Measurements from ENCODE around the gene ARHGEF10L.
A peak's percentile ranks its signal among the peaks of the same experiment; 100 is the strongest.

ARHGEF10L gene

DNA sequence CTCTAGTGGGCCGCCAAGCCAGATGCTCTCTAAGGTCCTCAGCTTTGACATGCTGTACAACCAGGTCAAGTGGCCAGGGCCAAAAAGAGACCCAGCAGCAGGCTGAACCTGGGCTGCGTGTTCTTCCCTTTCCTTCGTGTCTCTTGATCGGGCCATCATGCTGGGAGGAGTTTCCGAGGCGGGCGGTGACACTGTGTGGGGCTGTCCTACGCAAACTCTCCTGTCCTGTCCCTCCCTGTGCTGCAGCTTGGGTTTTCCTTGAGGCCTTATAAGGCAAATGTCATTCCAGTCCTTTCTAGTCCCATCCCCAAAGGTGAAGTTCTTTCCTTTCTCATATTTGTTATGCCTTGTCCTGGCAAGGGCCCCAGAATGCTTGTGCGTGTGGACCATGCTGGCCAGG lies 56.7 kb downstream of the ARHGEF10L start:
- DNase-seq = no peak

DNA sequence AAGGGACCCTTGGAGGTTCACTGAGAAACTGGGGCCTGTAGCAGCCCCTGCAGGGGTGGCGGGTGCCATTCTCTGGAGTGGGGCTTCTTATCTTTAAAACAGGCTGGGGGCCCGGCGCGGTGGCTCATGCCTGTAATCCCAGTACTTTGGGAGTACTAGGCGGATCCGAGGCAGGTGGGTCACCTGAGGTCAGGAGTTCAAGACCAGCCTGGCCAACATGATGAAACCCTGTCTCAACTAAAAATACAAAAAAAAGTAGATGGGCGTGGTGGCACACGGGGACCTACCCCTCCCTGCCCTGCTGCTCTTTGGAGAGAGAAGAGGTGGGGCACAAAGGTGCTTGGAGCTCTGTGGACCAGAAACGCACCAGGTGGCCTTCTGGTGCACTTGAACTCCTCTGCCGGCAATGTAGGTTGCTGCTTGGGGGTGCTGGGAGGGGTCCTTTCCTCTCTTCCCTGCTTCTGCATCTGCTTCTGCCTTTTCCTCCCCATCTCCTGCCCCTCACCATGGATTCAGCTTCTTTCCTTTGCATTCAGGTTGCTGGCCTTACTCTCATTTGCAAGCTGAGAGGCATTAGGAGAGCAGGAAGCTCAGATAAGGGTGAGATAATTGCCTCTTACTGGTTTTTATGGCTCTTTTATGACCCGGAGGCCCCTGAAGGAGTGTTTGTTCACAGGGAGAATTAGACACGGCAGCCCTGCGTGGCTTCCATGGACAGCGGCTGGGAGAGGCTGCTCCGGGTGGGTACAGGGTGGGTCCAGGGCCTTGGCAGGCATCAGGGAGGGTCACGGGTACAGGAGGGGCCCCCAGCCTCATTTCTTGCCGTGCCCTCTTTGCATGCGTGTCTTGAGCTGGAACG lies 57.4 kb downstream of the ARHGEF10L start:
- peak; percentile 73 for DNase-seq

DNA sequence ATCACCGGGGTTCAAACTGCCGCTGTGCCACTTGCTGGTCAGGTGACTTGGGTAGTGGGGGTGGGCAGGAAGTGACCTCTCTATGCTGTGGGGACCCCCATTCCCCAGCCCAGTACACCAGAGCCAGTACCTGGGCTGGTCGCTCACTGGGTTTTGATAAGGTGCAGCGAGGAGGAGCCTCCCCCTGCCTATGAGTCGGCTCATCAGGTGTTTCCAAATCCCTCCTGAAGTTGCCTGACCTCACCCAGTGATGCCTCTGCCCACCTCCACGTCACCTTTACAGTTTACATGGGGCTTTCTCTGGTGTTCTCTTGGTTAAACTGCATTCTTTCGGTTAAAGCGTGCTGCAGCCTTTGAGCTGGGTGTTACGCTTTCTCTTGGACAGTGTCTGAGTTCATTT lies 58.2 kb downstream of the ARHGEF10L start:
- no peak for DNase-seq

DNA sequence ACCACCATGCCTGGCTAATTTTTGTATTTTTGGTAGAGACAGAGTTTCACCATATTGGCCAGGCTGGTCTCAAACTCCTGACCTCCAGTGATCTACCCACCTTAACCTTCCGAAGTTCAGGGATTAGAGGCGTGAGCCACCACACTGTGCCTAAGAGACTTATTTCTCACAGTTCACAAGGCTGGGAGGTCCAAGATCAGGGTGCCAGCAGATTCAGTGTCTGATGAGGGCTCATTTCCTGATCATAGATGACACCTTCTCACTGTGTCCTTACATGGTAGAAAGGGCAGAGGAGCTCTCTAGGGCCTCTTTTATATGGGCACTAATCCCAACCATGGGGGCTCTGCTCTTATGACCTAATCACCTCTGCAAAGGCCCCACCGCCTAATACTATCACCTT lies 58.8 kb downstream of the ARHGEF10L start:
- no peak for DNase-seq

DNA sequence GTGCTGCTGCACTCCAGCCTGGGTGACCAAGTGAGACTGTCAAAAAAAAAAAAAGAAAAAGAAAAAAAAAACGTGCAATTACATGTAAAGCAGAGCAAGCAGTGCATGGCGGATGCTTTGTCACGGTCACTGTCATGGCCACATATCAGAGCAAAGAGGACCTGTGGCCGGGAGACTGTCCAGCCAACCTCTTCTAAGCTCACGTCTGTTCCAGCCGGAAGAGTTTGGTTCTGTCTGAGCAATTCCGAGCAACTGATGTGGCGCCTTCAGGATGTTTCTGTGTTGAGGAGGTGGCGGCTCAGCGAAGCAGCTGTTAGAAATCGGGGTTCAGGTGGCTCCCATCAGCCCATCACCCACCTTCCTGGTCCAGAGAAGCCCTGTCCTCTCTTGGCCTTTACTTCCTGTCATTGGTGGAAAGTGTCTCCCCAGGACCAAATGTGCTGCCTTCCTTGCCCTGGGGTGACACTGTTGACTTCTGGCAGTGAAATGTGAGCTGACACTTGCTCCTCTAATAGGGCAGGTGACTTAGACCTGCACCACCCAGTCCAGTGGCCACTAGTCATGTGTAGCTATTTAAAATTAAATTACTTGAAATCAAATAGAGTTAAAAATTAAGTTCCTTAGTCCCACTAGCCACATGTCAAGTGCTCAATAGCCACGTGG lies 59.9 kb downstream of the ARHGEF10L start:
- no peak for DNase-seq

DNA sequence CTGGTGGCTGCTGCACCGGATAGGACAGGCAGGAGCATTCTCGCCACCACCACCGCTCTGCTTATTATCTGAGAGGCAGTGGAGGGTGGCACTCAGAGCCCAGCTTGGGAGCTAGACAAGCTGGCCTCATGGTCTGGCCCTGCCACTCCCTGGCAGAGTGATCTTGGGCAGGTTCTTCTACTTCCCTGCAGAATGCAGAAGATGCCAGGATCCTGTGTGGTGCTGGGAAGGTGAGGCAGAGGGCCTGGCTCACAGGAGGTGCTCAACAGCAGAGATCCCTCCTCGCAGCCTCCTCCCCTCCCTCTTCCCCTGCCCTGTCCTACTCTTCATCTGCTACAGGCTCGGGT lies 60.4 kb downstream of the ARHGEF10L start:
- no peak for DNase-seq

DNA sequence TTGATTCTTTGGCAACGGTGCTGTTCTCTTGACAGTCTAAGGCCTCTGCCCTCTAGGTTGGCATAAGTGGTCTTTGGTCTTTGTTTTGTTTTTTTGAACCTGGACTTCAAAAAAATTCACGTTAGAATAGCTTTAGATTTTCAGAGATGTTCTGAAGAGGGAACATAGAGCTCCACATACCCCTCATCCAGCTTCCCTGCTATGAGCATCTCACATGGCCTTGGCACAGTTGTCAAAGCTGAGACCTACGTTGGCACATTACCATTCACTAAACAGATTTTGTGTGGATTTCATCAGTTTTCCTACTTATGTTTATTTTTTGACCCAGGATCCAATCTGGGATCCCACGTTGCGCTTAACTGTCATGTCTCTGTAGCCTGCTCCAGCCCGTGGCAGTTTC lies 60.8 kb downstream of the ARHGEF10L start:
- DNase-seq = no peak

DNA sequence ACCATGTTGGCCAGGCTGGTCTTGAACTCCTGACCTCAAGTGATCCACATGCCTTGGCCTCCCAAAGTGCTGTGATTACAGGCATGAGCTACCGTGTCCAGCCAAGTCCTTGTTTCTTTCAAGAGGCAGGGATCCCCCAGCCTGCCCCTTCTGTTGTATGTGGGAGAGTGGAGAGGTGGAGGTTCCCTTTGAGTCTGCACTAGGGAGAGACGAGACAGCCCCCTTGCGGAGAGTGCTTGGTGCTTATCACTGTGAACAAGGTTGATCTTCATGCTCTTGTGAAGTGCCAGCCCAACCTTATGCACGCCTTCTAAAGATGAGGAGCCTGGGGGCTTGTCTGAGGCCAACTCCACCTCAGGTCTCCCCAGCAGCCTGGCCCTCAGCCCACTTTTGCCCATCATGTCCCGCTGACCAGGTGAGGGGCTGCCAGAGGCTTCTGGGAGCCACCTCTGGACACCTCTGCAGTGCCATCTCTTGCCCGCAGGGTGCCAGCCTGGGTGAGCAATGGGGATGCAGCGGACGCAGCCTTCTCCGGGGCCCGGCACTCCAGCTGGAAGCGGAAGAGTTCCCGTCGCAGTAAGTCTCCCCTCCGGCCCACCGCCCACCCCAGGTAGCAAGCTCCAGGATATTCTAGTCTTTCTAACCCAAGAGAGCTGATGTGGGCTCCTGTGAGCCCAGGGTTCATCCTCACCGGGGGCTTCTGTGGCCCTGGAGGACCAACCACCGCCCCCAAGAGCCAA lies 62.3 kb downstream of the ARHGEF10L start:
- DNase-seq = no peak

DNA sequence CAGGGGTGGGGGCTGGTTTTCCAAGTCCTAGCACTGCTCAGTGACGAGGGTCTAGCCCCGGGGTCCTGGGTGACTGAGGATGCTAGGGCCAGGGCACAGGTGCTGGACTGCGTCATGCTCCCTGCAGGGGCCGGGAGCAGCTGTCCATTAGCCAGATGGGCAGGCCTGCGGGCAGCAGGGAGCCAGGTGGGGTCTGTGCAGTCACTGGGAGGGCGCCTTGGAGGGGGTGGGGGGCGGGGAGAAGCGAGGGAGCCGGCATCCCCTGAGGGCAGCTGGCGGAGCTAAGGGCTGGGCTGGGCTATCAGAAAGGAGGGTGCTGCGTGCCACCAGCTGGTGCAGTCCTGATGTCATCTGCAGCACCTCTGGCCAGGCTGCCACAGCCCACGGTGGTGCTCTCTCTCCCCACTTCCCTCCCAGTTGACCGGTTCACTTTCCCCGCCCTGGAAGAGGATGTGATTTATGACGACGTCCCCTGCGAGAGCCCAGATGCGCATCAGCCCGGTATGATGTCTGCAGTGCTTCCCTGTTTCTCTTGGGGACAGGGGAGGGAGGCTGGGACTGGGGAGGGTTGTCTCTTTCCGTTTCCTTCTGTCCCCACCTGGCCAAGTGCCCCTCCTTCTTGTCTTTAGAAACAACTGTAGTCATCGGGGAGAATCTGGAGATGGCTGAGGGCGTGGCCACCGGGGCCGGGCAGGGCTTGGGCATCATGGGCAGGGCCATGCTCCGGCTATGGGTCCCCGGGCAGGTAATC lies 63.8 kb downstream of the ARHGEF10L start:
- no peak for DNase-seq

DNA sequence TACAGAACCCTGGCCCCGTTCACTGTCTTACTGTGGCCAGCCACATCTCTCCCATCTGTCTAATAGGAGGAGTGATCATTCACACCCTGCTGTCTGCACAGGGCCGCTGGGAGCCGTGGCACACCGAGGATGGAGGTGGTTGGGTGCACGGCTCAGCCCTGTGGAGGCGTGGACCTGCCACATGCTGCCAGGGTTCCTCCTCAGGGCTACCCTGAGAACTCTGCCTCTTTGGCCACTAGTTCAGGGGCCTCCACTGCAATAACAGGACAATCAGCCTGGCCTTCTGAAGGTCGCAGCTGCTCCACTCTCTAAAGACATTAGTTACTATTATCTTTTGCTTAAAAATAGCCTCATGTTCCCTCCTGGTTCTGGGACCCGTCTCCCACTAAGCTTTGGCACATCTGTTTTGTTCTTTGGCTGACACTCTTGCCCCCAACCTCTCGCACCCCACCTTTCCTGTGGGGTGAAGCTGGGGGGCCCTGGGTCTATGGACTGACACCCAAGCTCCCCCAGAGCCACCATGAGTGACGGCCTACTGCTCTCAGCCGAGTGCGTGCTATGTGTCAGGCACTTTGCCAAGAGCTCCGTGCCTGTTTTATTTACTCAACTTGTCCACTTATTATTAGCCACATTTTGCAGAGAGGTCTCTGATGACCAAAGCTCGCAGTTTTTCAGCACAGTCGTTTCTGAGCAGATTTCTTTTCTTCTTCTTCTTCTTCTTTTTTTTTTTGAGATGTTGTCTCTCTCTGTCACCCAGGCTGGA lies 66.3 kb downstream of the ARHGEF10L start:
- DNase-seq = no peak

DNA sequence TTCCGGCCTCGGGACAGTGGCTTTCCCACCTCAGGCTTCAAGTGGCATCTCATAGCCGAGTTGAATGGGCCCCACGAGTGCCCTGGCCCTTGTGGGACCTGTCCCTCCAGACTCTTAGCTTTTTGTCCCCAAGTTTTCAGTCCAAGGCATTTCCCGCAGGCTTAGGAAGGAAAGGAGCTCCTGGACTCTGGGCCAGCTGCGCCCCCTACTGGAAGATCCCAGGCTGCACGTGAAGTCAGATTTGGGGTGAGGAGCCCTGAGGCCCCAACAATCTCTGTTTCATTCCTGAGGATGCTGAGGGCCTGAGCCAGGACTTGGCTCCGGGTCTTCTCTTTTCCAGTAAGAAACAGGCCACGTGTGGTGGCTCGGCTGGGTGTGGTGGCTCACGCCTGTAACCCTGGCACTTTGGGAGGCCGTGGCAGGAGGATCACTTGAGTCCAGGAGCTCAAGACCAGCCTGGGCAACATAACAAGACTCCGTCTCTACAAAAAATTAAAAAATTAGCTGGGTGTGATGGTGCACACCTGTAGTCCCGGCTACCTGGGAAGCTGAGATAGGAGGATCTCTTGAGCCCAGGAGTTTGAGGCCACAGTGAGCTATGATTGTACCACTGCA lies 67.4 kb downstream of the ARHGEF10L start:
- DNase-seq = no peak

DNA sequence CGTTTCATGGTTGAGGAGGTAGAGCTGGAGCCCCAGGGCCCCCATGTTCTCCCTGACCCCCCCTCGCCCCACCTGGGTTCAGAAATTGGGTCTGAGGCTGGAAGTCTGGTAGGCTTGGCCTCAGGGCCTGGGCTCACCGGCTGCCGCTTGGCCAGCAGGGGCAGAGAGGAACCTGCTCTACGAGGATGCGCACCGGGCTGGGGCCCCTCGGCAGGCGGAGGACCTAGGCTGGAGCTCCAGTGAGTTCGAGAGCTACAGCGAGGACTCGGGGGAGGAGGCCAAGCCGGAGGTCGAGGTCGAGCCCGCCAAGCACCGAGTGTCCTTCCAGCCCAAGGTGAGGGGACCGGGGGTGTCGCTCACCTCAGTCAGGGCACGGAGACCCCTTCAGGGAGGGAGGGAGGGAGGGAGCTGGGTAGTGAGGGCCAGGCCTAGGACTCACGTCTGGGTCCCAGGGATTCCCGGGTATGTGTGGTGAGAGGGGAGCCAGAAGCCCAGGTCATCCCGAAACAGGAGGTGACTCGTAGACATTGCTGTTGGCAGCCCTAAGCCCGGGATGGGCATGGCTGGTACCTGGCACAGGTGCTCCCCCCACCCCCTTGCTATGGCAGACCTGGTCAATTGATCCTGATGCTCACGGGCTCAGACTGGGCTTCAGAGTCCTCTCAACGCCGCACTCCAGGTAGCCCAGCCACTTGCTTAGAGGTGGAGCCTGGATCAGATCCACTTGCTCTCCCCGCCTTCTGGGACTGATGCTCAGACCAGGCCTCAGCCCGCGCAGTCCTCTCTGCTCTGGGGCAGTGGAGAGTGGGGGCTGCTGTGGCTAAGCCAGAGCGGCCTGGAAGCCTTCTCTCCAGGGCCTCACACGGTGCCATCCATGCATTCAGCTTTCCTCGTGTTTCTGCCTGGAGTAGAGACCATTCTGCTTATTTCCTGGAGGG lies 68.4 kb downstream of the ARHGEF10L start:
- no peak for DNase-seq

DNA sequence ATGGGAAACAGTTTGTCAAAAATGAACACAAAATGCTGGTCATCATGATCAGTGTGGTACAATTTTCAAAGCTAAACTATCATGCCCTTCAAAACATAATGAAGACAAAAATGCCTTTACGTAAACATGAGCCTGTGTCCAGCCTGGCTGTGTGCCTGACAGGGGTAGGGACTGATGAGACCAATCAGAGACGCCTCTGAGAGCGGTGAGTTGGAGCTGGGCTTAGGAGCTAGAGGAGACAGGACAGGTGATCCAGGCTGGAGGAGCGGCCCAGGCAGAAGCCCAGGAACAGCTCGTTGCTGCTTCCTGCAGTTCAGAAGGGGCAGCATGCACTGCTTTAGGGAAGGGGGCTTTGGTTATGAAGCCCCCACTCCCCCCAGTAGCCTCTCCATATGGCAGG lies 70.0 kb downstream of the ARHGEF10L start:
- DNase-seq = no peak

DNA sequence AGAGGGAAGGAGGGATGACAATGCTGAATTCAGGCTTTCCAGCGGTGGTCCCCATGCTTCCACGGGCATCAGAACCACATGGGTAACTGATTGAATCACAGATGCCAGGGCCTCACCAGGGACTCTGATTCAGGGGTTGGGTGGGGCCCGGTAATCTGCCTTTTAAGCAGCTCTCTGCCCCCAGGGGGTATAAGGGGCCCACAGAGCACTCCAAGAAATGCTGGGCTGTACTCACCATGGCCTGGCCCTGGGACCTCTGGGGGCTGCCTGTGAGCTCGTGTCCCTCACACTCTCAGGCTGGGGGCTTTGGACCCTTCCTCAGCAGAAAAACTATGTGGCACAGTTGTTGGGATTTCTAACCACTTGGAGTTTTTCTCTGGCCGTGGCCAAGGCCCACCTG lies 70.6 kb downstream of the ARHGEF10L start:
- DNase-seq = no peak

DNA sequence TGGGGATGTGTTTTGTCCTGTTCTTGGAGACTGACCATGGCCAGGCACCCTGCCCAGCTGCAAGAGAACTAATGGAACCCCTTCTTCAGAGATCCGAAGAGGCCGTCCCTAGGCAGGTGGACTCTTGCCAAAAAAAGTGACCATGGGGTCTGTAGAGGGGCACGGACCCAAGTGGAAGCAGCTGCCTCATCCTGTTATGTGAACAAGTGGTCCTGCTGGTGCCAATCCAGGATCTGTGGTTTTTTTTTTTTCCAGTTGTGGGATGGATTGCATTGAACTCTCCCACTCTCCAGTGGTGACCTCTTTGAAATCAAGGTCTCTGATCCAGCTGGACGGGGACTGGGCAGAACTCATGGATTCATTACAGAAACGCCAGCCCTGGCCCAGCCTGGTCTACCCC lies 71.2 kb downstream of the ARHGEF10L start:
- DNase-seq = no peak

DNA sequence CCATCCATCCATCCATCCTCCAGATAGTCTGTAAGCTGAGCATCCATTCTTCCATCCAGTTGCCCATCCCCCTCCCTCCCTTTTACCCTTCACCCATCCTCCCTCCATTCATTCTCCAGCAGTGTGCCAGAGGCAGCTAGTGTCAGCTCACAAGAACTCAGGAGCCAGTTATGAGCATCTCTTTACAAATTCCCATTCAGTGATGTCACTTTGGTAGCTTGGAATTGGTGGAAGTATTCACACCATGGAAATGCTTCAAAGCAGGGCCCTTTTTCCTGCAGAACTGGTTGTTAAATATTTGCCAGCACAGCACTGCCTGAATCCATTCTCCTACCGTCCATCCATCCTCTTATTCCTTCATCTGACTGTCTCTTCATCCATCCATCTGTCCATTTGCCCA lies 72.5 kb downstream of the ARHGEF10L start:
- DNase-seq = no peak

DNA sequence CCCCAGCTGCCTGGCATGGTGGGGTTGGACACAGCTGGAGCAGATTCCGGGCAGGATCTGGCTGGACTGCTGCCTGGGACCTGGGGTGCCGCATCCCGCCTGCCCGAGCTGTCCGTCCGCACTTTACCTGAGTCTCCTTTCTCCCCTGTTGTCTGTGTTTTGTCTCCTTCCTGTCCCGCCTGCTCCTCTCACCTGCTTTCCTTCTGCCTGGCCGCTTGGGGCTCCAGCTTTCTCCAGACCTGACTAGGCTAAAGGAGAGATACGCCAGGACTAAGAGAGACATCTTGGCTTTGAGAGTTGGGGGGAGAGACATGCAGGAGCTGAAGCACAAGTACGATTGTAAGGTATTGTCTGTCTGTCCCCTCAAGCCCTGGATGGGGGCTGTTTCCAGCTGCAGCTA lies 73.3 kb downstream of the ARHGEF10L start:
- DNase-seq = no peak

DNA sequence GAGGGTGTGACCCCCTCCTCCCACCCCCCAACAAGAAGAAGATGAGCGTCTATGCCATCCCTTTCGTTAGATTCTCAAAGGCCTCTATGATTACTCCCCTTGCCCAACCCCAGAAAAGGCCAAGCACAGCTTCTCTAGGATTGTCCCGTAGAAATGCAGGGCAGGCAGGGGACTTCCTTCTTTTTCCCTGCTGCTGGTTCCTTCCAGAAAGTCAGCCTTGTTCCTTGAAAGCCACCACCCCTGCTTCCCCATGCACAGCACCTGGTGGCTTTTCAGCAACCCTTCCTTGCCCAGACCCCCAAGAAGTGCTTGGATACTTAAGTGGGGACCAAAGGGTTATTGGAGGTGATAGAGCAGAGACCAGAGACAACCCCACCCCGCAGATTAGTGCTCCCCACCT lies 75.1 kb downstream of the ARHGEF10L start:
- DNase-seq = no peak

DNA sequence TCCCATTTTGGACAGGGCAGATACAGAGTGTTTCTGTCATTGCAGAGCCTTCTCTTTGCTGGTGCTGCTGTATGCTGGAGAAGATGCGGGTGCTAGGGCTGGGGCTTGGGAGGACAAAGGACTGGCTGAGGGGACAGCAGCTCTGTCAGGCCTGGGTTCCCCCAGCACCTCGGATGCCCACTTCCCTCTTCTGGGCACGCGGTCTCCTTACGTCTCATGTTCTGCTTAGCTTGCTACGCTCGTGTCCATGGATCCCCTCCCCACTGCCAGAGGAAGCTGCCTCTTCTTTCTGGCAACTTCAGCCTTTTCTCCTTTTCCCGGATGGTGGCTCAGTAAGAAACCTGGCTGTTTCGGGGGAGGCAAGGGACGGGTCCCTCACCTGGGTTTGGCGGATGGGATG lies 75.7 kb downstream of the ARHGEF10L start:
- DNase-seq = no peak

DNA sequence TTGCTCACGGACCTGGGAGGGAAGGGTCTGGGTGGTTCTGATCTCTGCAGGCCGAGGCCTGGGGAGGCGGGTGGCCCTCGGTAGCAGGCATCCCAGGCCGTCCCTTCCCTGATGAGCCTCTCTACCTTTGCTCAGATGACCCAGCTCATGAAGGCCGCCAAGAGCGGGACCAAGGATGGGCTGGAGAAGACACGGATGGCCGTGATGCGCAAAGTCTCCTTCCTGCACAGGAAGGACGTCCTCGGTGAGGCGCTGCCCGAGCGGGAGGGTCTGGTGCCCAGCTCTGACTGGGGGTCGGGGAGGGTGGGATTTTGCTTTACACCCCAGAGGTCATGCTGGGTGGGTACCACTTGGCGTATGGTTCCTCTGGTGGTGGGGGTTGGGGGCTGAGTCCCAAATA lies 76.5 kb downstream of the ARHGEF10L start:
- no peak for DNase-seq

DNA sequence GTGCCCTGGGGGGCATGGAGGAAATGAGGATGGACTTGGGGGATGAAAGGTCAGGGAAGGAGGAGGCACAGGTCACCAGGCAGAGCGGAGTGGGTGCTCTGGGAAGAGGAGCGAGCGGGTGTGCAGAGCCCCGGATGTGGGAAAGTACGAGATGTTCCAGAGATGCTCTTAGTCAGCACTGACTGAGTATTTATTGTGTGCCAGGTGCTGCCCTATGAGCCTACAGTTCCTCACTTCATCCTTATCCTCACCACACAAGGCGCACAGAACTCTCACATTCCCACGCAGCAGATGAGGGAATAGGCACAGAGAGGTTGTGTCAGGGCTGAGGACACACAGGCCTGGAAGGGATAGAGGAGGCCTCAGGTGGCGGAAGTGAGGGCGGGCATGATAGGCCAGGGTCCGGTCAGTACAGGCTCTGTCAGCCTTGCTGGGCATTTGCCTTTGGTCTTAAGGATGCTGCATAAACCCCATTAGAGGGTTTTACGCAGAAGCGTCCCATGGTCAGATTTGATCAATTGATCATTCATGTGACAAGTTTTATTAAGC lies 77.3 kb downstream of the ARHGEF10L start:
- DNase-seq = no peak
